Stimulated activated CD4-positive, alpha-beta T cell treated with anti-CD3 and anti-CD28 coated beads, Interleukin-1b, Interleukin-23, amount 100 ng/mL, for 4 hours (primary cell): ENCODE measurements around the gene TBL3.

Experiments
- DNase-seq, 2 donors: peaks; one replicate each; pipeline ENCODE4 v3.0.0-alpha.2; 2020; ENCODE audit warnings: low read depth in 2 of 2

The TBL3 gene

DNA sequence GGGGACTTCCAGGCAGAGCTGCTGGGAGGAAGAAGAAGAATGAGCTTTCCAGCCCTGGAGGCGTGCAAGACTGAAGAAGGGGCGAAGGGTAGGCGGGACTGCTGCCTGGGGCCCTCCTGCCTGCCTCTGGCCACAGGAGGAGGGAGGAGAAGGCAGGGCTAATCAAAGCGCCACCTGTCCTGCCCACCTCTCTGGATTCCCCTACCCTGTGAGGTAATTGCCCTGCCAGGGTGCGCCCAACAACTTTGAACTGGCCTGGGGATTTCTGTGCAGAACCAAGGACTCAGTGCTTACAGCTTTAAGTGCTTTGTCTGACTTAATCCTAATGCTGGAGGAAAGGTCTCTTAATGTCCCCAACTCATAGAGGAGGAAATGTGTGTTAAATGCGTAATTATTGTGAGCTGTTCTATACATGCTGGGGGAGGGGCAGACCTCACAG is 9.6 kb downstream of the TBL3 start, which contains the start of gene NOXO1:
TSS of gene NOXO1 (minus strand) at position 72 of the 439 bp plus-strand sequence. CDS start 290 bp downstream, outside the sequence.
- DNase-seq = no peak

DNA sequence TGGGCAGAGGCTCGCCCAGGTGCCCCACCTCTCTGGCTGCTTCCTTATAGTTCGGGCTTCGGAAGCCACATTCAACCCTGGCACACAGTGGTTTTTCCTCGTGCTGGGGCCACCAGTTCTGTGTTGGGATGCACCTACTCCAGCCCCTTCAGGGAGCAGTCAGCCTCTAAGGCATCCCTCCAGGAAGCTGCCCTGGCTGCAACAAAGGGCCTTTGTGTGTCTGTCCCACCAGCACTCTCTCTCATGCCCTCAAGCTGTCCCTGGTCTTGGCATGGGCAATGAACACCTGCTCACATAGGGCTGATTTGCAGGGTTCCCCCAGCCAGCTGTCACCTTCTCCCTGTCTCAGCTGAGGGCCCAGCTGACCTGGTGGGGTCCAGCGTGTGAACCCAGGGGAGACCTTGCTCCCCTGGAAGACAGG is 10.2 kb downstream of the TBL3 start:
- no peak for DNase-seq

DNA sequence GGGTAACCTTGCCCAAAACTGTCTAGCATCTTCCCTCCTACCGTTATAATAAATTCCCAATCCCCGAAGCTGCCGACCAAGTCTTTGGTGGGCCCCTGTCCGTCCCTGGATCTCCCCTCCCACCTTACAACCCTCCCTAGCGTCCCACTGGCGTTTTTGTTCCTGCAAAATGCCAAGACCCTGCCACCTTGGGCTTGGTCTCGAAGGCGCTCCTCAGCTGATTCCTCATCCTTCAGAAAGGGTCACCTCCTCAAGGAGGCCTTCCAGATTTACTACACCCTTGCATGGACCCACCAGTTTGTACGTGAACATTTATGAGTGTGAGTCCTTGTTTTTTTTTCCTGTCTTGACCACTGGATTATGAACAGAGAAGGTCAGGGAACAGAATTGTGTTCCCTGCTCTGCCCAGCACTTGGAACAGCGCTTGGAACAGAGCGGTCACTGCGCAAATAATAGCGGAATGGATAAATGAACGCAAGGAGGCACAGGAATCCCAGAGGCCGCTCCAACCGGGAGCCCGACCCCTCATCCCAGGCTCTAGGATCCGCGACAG is 11.2 kb downstream of the TBL3 start:
- DNase-seq = no peak

DNA sequence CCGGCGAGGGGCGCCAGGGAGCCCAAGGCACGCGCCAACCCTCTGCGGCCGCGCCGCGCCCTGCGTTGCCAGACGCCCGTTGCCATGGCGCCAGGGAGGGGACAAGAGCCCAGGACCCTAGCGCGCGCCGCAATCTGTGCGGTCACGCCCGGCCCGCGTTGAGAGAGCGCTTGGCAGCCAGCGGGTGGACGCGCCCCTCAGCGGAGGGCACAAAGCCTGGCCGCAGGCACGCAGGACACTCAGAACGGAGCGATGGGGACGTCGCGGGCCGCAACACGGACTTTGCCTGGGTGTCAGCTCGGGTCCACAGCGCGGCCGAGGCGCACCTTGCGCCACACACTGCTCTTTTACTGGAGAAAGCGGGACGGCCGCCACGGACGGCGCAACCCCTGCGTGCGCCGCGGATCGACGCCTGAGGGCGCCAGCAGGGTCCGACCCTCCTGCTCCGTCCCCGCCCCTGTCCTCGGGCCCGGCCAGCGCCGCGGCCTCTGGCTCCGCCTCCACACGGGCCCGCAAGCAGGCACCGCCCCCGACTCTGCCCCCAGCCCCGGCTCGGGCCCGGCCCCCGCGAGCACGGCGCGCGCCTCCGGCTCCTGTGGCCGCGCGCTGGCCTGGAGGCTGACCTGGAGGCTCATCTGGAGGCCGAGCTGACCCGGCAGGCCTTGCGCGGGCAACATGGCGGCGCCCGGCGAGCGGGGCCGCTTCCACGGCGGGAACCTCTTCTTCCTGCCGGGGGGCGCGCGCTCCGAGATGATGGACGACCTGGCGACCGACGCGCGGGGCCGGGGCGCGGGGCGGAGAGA is 11.9 kb downstream of the TBL3 start, which contains the start of gene GFER:
TSS of gene GFER (plus strand) at position 650 of the 803 bp plus-strand sequence. CDS start at position 676, 26 bp downstream.
- peak in 1 of 2 donors; percentile 65 for DNase-seq

DNA sequence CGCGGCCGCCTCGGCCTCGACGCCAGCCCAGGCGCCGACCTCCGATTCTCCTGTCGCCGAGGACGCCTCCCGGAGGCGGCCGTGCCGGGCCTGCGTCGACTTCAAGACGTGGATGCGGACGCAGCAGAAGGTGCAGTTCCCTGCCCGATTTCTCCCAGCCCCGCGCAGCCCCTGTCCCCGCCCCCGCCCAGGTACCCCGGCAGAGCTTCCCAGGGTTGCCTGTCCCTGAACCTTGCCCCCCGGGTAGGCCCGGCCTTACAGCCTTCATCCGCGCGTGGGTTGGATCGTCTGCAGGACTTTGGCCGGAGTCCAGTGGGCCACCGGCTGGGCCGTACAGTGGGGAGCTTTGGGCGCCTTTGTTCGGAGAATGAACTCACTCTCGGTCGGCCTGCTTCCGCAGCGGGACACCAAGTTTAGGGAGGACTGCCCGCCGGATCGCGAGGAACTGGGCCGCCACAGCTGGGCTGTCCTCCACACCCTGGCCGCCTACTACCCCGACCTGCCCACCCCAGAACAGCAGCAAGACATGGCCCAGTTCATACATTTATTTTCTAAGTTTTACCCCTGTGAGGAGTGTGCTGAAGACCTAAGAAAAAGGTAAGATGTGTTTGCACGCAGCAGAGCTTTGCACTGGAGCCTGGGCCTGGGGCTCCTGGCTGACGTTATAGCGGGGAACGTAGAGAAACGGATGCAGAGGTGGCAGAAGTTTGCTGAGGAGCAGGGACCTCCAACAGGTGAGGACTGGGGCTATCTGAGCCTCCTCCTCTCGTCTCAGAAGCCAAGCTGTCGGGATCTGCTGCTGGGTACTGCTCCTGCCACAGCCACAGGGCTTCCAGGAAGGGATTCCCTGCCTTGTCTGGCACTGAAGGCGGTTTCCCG is 12.7 kb downstream of the TBL3 start:
- DNase-seq = no peak

DNA sequence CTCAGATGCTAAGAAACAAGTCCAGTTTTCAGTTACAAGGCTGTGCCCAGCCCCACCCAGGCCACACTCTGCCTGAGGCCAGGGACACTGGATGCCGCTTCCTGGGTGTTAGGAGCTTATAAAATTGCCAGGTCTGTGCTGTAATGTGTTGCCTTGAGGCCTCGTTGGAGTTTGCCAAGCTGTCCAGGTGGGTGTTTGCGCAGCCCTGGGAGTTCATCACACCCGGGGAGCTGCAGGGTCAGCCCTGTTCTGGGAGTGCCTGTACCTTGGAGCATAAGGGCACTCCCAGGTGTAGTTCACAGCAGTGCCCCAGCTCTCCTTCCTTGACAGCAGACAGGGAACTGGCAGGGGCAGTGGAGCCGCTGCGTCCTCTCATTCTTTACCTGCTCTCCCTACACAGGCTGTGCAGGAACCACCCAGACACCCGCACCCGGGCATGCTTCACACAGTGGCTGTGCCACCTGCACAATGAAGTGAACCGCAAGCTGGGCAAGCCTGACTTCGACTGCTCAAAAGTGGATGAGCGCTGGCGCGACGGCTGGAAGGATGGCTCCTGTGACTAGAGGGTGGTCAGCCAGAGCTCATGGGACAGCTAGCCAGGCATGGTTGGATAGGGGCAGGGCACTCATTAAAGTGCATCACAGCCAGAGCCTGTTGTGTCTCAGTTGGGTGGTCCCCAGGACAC is 13.8 kb downstream of the TBL3 start:
- no peak for DNase-seq

DNA sequence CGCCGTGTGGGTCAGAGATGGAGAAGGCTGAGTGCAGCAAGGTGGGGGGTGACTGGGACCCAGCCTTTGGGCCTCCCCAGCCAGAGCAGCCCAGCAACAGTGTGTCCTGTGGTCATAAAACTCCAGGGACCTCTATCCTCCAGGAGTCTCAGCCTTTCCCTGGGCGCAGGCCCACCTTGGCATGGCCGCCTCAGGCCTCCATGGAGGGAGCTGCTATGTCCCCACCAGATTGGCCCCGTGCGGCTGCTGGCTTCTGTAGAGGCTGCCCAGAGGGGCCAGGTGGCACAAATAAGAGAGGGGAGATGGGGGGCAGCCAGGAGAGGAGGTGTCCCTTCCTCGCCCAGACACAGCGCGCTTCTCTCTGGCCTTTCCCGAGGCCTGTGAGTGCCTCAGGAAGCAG is 15.3 kb downstream of the TBL3 start:
- DNase-seq = no peak

DNA sequence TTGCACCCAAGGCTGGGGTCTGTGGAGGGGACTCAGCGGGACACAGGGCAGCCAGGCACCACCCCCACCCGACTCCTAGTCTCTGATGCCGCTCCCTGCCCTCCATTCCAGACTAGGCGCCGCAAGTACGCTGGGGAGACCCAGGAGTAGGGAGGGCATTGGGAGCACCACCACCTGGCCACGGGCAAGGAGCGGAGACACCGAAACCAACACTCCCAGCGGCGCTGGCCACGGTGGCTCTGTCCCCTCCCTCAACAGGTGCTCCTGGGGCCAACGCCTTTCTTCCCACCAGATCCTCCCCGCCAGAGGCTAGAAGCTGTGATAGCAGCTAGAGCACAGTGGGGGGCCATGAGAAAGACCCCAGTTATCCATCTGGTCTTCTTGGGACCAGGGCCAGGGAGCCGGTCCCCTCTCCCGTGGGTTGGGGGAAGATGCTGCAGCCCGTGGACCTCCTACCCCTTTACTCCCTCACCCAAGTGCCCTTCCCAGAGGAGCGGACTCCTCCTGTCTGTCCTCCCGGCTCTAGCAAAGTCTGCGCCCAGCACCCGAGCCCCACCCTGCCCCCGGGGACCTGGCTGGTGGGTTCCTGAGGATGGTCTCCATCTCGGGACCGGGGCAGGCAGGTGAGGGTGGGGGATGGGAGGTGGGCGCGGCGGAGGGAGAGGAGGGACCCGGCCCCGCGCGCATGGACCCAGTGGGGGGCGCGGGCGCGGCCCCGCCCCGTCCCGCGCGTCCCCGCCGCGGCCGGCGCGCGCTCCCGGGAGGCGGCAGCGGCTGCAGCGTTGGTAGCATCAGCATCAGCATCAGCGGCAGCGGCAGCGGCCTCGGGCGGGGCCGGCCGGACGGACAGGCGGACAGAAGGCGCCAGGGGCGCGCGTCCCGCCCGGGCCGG is 17.6 kb downstream of the TBL3 start, which contains the start of gene SYNGR3:
TSS of gene SYNGR3 (plus strand) at position 762 of the 892 bp plus-strand sequence. CDS start 133 bp downstream, outside the sequence.
- no peak for DNase-seq

DNA sequence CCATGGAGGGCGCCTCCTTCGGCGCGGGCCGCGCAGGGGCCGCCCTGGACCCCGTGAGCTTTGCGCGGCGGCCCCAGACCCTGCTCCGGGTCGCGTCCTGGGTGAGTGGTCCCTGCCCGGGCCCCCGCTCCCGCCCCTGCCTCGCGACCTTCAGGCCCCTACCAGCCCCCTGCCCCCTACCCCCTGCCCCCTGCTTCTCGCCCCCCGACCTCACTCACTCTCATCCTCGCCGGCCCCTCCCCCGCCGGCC is 18.2 kb downstream of the TBL3 start:
- no peak for DNase-seq

DNA sequence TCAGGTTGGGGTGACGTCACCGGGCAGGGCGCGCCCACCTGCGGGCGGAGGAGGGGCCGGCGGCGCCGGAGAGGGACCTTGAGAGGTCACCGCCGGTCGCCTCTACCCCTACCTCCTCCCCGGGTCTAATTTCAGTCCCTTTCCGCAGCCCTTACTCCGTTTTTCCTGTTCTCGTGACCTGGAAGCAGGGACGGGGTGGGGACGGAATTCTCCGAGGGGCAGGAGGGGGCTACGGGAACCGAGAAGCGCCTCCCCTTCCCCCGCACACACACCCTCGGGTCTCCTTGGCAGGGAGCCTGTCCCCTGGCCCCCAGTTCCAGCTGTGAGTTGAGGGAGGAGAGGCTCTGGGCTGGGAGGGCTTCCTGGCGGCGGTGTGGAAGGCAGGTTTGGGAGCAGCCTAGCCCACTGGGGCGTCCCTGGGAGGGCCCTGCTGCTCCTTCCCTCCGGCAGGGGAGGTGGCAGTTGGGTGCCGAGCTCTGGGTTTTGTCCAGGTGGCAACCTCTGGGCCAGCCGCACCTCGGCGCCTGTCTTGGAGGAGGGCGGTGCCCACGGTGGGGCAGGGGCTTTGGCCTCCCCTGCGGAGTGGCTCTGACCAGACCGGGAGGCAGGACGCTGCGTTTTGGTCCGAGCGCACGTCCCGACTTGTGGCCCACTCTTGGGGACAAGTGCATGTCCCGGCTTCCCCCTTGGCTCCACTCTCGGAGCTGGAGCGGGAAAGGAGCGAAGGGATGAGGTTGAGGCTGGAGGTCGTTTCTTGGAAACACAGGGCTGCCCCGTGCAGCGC is 18.7 kb downstream of the TBL3 start:
- DNase-seq = peak in 1 of 2 donors; percentile 36

DNA sequence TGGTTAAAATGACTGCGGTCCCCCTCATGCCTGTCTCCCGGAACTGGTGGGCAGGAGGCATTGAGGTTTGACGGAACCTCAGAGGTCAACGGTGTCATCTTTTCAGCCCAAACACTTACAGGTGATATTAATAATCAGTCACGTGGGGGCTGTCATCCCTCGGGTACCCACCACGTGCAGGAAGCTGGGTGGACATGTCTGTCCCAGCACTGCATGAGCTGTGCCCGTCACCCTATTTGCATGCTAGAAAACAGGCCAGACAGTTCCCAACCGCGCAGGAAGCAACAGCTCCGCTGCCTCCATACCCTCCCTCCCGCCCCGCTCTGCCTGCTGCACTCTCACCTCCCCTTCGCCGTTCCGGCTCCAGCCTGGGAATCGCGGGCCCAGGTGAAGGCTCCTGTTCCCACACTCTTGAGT is 19.3 kb downstream of the TBL3 start:
- no peak for DNase-seq

DNA sequence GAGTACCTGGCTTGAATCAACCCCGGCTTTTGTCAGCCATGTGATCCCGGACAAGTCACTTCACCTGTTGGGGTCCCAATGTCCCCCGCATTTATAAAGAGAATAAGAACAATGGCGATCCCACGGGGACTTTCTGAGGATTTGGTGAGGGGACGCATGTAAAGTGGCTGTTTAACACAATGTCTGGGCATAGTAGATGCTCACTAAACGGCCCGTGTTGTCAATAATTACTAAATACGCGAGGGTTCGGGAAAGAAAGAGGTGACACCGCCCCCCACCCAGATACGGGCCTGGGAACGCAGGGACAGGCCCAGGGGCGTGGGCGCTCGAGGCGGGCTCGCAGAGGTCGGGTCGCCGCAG is 19.7 kb downstream of the TBL3 start:
- no peak for DNase-seq

DNA sequence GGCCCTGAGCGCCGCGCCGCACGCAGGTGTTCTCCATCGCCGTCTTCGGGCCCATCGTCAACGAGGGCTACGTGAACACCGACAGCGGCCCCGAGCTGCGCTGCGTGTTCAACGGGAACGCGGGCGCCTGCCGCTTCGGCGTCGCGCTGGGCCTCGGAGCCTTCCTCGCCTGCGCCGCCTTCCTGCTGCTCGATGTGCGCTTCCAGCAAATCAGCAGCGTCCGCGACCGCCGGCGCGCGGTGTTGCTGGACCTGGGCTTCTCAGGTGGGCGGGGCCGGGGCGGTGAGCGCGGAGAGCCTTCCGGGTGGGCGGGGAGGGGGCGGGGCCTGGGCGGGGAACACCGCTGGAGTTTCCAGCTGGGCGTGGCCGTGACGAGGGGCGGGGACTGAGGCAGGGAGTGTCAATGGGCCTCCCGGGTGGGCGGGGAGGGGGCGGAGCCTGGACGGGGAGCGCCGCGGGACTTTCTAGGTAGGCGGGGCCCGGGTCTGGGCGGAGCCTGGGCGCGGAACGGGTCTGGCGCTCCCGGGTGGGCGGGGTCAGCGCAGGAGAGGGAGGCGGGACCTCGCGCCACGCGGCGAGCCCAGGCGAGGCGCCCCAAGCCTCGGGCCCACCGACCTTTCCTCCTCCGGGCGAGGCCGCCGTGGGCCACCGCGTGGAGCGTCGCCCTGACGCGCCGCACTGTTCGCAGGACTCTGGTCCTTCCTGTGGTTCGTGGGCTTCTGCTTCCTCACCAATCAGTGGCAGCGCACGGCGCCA is 20.3 kb downstream of the TBL3 start:
- peak; percentile 99 for DNase-seq

DNA sequence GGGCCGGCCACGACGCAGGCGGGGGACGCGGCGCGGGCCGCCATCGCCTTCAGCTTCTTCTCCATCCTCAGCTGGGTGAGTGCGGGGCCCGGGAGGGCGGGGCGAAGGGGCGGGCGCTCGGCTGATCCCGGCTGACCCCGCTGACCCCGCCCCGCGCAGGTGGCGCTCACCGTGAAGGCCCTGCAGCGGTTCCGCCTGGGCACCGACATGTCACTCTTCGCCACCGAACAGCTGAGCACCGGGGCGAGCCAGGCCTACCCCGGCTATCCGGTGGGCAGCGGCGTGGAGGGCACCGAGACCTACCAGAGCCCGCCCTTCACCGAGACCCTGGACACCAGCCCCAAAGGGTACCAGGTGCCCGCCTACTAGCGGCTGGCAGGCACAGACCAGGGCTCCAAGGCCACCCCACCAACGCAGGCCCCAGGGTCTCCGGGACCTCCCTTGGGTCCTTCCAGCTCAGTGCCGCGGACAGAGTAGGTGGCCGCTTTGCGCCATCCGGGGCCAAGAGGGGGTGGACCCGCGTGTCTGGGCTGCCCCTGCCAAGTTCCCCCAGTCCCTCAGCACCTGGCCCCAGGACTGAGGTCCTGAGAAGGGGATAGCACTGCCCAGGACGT is 21.0 kb downstream of the TBL3 start:
- DNase-seq = no peak

DNA sequence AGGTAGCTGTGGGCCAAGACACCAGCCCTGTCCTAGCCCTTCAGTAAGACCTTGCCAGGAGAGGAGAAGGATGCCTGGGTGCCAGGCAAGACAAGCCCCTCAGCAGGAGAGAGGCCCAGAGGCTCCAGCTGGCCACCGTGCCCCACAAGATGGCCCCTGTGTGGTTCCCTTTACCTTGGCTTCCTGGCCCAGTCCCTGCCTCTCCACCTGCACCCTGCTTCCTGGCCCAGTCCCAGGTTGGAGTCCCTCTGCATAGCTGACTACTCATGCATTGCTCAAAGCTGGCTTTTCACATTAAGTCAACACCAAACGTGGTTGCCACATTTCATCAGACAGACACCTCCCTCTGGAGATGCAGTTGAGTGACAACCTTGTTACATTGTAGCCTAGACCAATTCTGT is 21.9 kb downstream of the TBL3 start:
- DNase-seq = no peak

DNA sequence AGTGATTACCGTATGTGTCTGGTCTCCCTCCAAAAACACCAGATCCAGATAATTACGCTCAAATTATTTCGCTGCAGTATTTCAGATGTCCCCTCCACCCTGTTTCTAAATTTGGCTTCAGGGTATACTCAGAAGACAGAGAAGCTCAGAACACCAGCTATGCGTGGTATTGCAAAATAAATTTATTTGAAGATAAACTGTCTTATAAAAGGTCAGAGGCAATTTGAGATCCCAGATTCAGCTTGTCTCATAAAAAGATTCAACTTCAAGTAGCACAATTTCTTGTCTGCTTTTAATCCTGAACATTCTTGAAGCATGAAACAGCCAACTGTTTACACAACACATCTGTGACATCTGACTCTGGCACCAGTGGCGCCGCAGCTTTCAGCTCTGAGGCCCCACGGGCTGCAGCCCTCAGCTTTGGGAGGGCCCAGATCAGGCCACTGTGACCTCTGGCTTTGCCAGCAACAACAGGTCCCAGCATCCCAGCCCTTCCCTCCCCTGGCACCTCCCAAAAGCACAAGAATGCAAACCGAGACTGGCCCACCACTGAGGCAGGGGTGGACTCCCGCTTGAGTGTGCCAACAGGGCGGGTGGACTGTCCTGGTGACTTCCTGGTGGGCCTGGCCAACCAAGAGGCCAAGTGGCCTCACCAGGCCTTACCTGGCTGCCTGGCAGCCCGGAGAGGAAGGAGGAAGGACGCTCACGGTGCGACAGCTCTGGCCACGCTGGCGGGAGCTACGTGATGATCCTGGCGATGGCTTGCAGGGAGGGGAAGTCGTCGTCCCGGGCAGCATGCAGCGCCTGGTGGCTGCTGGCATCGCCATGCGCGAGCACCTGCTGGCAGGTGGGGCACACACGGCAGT is 25.9 kb downstream of the TBL3 start:
- DNase-seq = no peak

DNA sequence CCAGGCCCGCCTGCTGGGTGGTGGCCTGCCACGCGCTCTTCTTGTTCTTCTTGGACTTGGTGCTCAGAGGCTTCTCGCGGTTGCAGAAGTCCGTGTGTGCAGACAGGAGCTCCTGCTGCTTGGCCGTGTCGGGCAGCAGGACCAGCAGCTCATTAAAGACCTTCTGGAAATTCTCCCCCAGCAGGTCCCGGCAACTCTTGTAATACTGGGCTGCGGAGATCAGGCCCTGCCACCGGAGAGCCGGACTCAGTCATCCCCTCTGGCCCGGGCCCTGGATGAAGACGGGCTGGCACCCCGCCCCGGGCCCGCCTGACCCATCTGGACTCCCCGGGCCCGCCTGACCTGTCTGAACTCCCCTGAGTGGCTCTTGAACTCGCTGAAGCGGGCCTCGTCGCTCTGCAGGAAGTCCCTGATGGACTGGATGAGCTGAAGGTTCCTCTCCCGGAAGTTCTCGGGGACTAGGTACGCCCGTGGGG is 26.5 kb downstream of the TBL3 start:
- no peak for DNase-seq
